ENCODE measurements around the gene HSD17B13.
"Not testable (repeated sequence)": the region's sequence is repeated elsewhere in the genome, so short reads cannot be mapped to it uniquely, and the experiment has no call there.

Gene HSD17B13

GRCh38 chr4:87313756-87314155 is 8.9 kb downstream of the HSD17B13 start:
- no peak for DNase-seq

- no peak for DNase-seq
Observed at GRCh38 chr4:87311684-87312083, 11.0 kb downstream of the HSD17B13 start.

GRCh38 chr4:87310691-87311335 is 11.9 kb downstream of the HSD17B13 start:
- DNase-seq, result no peak

- no peak for DNase-seq
Observed at GRCh38 chr4:87309625-87310024, 13.1 kb downstream of the HSD17B13 start.

GRCh38 chr4:87306056-87306455 is 16.6 kb downstream of the HSD17B13 start:
- DNase-seq, result no peak

- DNase-seq, result no peak
Observed at GRCh38 chr4:87305562-87305961, 17.1 kb downstream of the HSD17B13 start.

- no peak for DNase-seq
Observed at GRCh38 chr4:87304745-87305432, 17.8 kb downstream of the HSD17B13 start.

- no peak for DNase-seq
Observed at GRCh38 chr4:87299898-87300297, 22.8 kb downstream of the HSD17B13 start.

- no peak for DNase-seq
Observed at GRCh38 chr4:87298362-87298761, 24.3 kb downstream of the HSD17B13 start.

GRCh38 chr4:87294911-87295310 is 27.8 kb downstream of the HSD17B13 start:
- not testable (repeated sequence) for DNase-seq

GRCh38 chr4:87293889-87294288 is 28.8 kb downstream of the HSD17B13 start:
- DNase-seq, result not testable (repeated sequence)

GRCh38 chr4:87286970-87287369 is 35.7 kb downstream of the HSD17B13 start:
- DNase-seq, result no peak

- not testable (repeated sequence) for DNase-seq
Observed at GRCh38 chr4:87284268-87284667, 38.4 kb downstream of the HSD17B13 start.

- no peak for DNase-seq
Observed at GRCh38 chr4:87283151-87283550, 39.5 kb downstream of the HSD17B13 start.

- DNase-seq, result no peak
Observed at GRCh38 chr4:87281603-87282002, 41.1 kb downstream of the HSD17B13 start.

GRCh38 chr4:87278335-87278794 is 44.3 kb downstream of the HSD17B13 start:
- DNase-seq, result no peak

GRCh38 chr4:87275311-87275710 is 47.4 kb downstream of the HSD17B13 start:
- no peak for DNase-seq

GRCh38 chr4:87274803-87275202 is 47.9 kb downstream of the HSD17B13 start:
- no peak for DNase-seq

GRCh38 chr4:87274327-87274726 is 48.4 kb downstream of the HSD17B13 start:
- no peak for DNase-seq

GRCh38 chr4:87270825-87271224 is 51.9 kb downstream of the HSD17B13 start:
- no peak for DNase-seq

- no peak for DNase-seq
Observed at GRCh38 chr4:87270144-87270543, 52.5 kb downstream of the HSD17B13 start.

- no peak for DNase-seq
Observed at GRCh38 chr4:87268411-87268810, 54.3 kb downstream of the HSD17B13 start.

- DNase-seq, result no peak
Observed at GRCh38 chr4:87266986-87267385, 55.7 kb downstream of the HSD17B13 start.

- DNase-seq, result no peak
Observed at GRCh38 chr4:87262886-87263285, 59.8 kb downstream of the HSD17B13 start.

- DNase-seq, result no peak
Observed at GRCh38 chr4:87260477-87260876, 62.2 kb downstream of the HSD17B13 start.

Measured in activated T-cell treated with anti-CD3 and anti-CD28 coated beads for 4 hours (primary cell).